GM23338 (cell line): ENCODE measurements around the gene WDR49. TPM values are rescaled to one million over a fixed set of nuclear protein-coding genes. Genes with fewer than 3 reads are reported as not detected.

Experiments
- ATAC-seq: fragments of 200-7000 bp; cut with Tn5 transposase; 3 replicates; pipeline ENCODE4 v1.9.1; 2020
- DNase-seq: peaks from one replicate; pipeline ENCODE4 v3.0.0-alpha.2; 2015; ENCODE audit warnings: low spot score
- H2AFZ ChIP-seq: fragments of 200-600 bp; sonication (generic); 2 replicates; pipeline ENCODE4 v1.8.0; 2016; ENCODE audit warnings: antibody characterized with exemption, mild to moderate bottlenecking, moderate library complexity
- H3F3A ChIP-seq: fragments of 200-600 bp; sonication (generic); replicated peaks from 2 replicates; pipeline ENCODE4 v1.8.0; 2017; ENCODE audit warnings: antibody characterized with exemption, mixed run types, low read depth
- H3K27ac ChIP-seq: fragments of 200-600 bp; sonication (generic); 2 replicates; pipeline ENCODE4 v1.6.1; 2016; ENCODE audit warnings: low read depth
- H3K27me3 ChIP-seq: fragments of 200-600 bp; sonication (generic); 2 replicates; pipeline ENCODE4 v1.8.0; 2016; ENCODE audit warnings: mild to moderate bottlenecking, mixed run types, moderate library complexity; ENCODE audit not compliant: insufficient read depth
- H3K36me3 ChIP-seq: fragments of 200-600 bp; sonication (generic); 2 replicates; pipeline ENCODE4 v1.8.0; 2016; ENCODE audit warnings: mild to moderate bottlenecking; ENCODE audit not compliant: insufficient read depth
- H3K4me1 ChIP-seq: fragments of 200-600 bp; sonication (generic); 2 replicates; pipeline ENCODE4 v1.8.0; 2016; ENCODE audit warnings: mild to moderate bottlenecking, moderate library complexity; ENCODE audit not compliant: insufficient read depth
- H3K4me2 ChIP-seq: fragments of 200-600 bp; sonication (generic); 2 replicates; pipeline ENCODE4 v1.7.1; 2017; ENCODE audit warnings: mixed run types
- H3K4me3 ChIP-seq: fragments of 200-600 bp; sonication (generic); 2 replicates; pipeline ENCODE4 v1.6.1; 2016; ENCODE audit warnings: mixed run types
- H3K79me2 ChIP-seq: fragments of 200-600 bp; sonication (generic); replicated peaks from 2 replicates; pipeline ENCODE4 v1.8.0; 2017; ENCODE audit warnings: mild to moderate bottlenecking; ENCODE audit not compliant: insufficient read depth
- H3K9me2 ChIP-seq: fragments of 200-600 bp; sonication (generic); 2 replicates; pipeline ENCODE4 v1.8.0; 2017; ENCODE audit not compliant: insufficient read depth
- H4K20me1 ChIP-seq: fragments of 200-600 bp; sonication (generic); replicated peaks from 2 replicates; pipeline ENCODE4 v1.8.0; 2017; ENCODE audit warnings: mild to moderate bottlenecking; ENCODE audit not compliant: insufficient read depth
- H3K27ac Mint-ChIP-seq: 2 replicates; pipeline ENCODE4 v1.8.0; 2020; ENCODE audit warnings: inconsistent platforms, mild to moderate bottlenecking, moderate library complexity, mixed read lengths
- H3K27me3 Mint-ChIP-seq: 3 replicates; pipeline ENCODE4 v1.8.0; 2022; ENCODE audit warnings: low read depth, mild to moderate bottlenecking, moderate library complexity, mixed read lengths, inconsistent platforms; ENCODE audit not compliant: insufficient read depth, poor library complexity
- H3K36me3 Mint-ChIP-seq: 3 replicates; pipeline ENCODE4 v1.8.0; 2021; ENCODE audit warnings: low read depth, mild to moderate bottlenecking, inconsistent platforms, moderate library complexity, mixed read lengths
- H3K4me1 Mint-ChIP-seq: 3 replicates; pipeline ENCODE4 v1.8.0; 2020; ENCODE audit warnings: mild to moderate bottlenecking, inconsistent platforms, mixed read lengths
- H3K4me3 Mint-ChIP-seq: 3 replicates; pipeline ENCODE4 v1.8.0; 2021; ENCODE audit warnings: moderate library complexity, mild to moderate bottlenecking, inconsistent platforms, mixed read lengths
- H3K9me3 Mint-ChIP-seq: 3 replicates; pipeline ENCODE4 v1.8.0; 2020; ENCODE audit warnings: moderate library complexity, mild to moderate bottlenecking, inconsistent platforms, mixed read lengths
- CREB1 ChIP-seq: fragments of 250-450 bp; sonication (Bioruptor Pico); IDR thresholded peaks from 2 replicates; pipeline ENCODE4 v1.5.0; 2020; ENCODE audit warnings: low read depth, mild to moderate bottlenecking, moderate library complexity
- CTCF ChIP-seq, 2 experiments: fragments of 200-600 bp in 1 of 2; sonication (generic) in 1 of 2; conservative IDR thresholded peaks; 2 replicates each; pipeline versions ENCODE4 v1.5.1 to v1.6.1; 2016 to 2017; ENCODE audit warnings: antibody characterized with exemption in 2 of 2, low read depth in 2 of 2, mild to moderate bottlenecking in 2 of 2, moderate library complexity in 1 of 2
- EZH2phosphoT487 ChIP-seq: fragments of 200-600 bp; sonication (generic); IDR thresholded peaks from one replicate; pipeline ENCODE4 v1.8.1; 2018; ENCODE audit warnings: antibody characterized with exemption; ENCODE audit not compliant: unreplicated experiment
- JUNB ChIP-seq: IDR thresholded peaks from one replicate; pipeline ENCODE4 v1.6.1; 2016; ENCODE audit warnings: antibody characterized with exemption; ENCODE audit not compliant: unreplicated experiment
- NANOG ChIP-seq: IDR thresholded peaks from 2 replicates; pipeline ENCODE4 v1.6.1; 2016; ENCODE audit warnings: antibody characterized with exemption, borderline replicate concordance
- POLR2AphosphoS5 ChIP-seq: IDR thresholded peaks from 2 replicates; pipeline ENCODE4 v1.6.1; 2016; ENCODE audit warnings: antibody characterized with exemption, low read depth
- STAT1 ChIP-seq: IDR thresholded peaks from one replicate; pipeline ENCODE4 v1.6.1; 2016; ENCODE audit warnings: antibody characterized with exemption; ENCODE audit not compliant: unreplicated experiment
- ZNF331 ChIP-seq: fragments of 250-450 bp; sonication (Bioruptor Pico); IDR thresholded peaks from 2 replicates; pipeline ENCODE4 v1.5.0; 2020; ENCODE audit warnings: low read depth, mild to moderate bottlenecking, moderate library complexity
- polyA plus RNA-seq: library from polyadenylated mRNA; unstranded; fragments of >200 nt; fragmentation: Nextera tagmentation; extraction: Ambion mirVana; gene quantifications from 2 replicates; pipeline ENCODE4 v1.2.1, GENCODE V29; 2016
- total RNA-seq: library from RNA; depleted of rRNA; stranded (reverse); fragments of >200 nt; shearing (Covaris generic); gene quantifications from 2 replicates; pipeline ENCODE4 v1.2.3, GENCODE V29; 2014
- TF ChIP-seq, protein P1 (sequence below): fragments of 250-450 bp; sonication (Bioruptor Pico); IDR thresholded peaks from 2 replicates; pipeline ENCODE4 v1.5.0; 2020; ENCODE audit warnings: mild to moderate bottlenecking, moderate library complexity
- TF ChIP-seq, protein P2 (sequence below): IDR thresholded peaks from 2 replicates; pipeline ENCODE4 v1.6.1; 2016; ENCODE audit warnings: antibody characterized with exemption
- TF ChIP-seq, protein P3 (sequence below): IDR thresholded peaks from one replicate; pipeline ENCODE4 v1.6.1; 2018; ENCODE audit warnings: antibody characterized with exemption; ENCODE audit not compliant: unreplicated experiment

WDR49 gene
- total and polyA plus RNA-seq, 2 experiments from 2014 or later, result 1.4 to 1.9 TPM

DNA sequence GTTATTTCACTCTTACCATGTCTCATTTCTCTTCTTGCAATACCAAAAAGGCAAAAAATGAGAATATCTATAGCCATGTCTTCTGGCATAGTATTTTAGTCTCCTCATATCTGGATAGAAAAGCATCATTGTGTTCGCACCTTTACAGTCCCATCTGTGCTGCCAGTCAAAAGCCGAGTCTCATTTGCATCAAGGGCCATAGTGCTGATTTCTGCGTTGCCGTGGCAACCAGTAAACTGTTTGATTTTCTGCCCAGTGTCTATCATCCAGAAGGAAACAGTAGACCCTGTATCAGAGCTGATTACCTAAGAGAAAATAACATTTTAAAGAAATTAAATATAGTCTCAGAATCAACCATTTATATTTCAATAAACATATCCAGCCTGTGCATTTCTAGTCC, 93.8 kb downstream of the WDR49 start (continued):
- TF ChIP-seq, protein P1, sequence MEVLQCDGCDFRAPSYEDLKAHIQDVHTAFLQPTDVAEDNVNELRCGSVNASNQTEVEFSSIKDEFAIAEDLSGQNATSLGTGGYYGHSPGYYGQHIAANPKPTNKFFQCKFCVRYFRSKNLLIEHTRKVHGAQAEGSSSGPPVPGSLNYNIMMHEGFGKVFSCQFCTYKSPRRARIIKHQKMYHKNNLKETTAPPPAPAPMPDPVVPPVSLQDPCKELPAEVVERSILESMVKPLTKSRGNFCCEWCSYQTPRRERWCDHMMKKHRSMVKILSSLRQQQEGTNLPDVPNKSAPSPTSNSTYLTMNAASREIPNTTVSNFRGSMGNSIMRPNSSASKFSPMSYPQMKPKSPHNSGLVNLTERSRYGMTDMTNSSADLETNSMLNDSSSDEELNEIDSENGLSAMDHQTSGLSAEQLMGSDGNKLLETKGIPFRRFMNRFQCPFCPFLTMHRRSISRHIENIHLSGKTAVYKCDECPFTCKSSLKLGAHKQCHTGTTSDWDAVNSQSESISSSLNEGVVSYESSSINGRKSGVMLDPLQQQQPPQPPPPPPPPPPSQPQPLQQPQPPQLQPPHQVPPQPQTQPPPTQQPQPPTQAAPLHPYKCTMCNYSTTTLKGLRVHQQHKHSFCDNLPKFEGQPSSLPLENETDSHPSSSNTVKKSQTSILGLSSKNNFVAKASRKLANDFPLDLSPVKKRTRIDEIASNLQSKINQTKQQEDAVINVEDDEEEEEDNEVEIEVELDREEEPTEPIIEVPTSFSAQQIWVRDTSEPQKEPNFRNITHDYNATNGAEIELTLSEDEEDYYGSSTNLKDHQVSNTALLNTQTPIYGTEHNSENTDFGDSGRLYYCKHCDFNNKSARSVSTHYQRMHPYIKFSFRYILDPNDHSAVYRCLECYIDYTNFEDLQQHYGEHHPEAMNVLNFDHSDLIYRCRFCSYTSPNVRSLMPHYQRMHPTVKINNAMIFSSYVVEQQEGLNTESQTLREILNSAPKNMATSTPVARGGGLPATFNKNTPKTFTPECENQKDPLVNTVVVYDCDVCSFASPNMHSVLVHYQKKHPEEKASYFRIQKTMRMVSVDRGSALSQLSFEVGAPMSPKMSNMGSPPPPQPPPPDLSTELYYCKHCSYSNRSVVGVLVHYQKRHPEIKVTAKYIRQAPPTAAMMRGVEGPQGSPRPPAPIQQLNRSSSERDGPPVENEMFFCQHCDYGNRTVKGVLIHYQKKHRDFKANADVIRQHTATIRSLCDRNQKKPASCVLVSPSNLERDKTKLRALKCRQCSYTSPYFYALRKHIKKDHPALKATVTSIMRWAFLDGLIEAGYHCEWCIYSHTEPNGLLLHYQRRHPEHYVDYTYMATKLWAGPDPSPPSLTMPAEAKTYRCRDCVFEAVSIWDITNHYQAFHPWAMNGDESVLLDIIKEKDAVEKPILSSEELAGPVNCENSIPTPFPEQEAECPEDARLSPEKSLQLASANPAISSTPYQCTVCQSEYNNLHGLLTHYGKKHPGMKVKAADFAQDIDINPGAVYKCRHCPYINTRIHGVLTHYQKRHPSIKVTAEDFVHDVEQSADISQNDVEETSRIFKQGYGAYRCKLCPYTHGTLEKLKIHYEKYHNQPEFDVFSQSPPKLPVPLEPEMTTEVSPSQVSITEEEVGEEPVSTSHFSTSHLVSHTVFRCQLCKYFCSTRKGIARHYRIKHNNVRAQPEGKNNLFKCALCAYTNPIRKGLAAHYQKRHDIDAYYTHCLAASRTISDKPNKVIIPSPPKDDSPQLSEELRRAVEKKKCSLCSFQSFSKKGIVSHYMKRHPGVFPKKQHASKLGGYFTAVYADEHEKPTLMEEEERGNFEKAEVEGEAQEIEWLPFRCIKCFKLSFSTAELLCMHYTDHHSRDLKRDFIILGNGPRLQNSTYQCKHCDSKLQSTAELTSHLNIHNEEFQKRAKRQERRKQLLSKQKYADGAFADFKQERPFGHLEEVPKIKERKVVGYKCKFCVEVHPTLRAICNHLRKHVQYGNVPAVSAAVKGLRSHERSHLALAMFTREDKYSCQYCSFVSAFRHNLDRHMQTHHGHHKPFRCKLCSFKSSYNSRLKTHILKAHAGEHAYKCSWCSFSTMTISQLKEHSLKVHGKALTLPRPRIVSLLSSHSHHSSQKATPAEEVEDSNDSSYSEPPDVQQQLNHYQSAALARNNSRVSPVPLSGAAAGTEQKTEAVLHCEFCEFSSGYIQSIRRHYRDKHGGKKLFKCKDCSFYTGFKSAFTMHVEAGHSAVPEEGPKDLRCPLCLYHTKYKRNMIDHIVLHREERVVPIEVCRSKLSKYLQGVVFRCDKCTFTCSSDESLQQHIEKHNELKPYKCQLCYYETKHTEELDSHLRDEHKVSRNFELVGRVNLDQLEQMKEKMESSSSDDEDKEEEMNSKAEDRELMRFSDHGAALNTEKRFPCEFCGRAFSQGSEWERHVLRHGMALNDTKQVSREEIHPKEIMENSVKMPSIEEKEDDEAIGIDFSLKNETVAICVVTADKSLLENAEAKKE, result no peak
- TF ChIP-seq EZH2phosphoT487, result no peak
- no peak for TF ChIP-seq NANOG
- no peak for TF ChIP-seq JUNB
- TF ChIP-seq STAT1, result no peak
- TF ChIP-seq, protein P2, sequence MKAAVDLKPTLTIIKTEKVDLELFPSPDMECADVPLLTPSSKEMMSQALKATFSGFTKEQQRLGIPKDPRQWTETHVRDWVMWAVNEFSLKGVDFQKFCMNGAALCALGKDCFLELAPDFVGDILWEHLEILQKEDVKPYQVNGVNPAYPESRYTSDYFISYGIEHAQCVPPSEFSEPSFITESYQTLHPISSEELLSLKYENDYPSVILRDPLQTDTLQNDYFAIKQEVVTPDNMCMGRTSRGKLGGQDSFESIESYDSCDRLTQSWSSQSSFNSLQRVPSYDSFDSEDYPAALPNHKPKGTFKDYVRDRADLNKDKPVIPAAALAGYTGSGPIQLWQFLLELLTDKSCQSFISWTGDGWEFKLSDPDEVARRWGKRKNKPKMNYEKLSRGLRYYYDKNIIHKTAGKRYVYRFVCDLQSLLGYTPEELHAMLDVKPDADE, result no peak
- TF ChIP-seq POLR2AphosphoS5, result no peak
- TF ChIP-seq CREB1 (CRISPR knock-in tag), result no peak
- no peak for TF ChIP-seq ZNF331 (CRISPR knock-in tag)

GRCh38 chr3:167554898-167555297, 98.8 kb downstream of the WDR49 start:
- no peak overlapping the region for H3K4me3 ChIP-seq
- no peaks in the 10 kb centered on the region; the same call in 1 of the 2 replicates for H3K9me2 ChIP-seq
- H3K79me2 ChIP-seq, result no peaks in the 10 kb centered on the region
- no peaks in the 10 kb centered on the region for H3F3A ChIP-seq
- H3K36me3 Mint-ChIP-seq, result no peaks in the 10 kb centered on the region
- no peak for DNase-seq
- H3K4me1 Mint-ChIP-seq, result 0 out of 3 replicates have a peak, but pooled peaks cover 3% of the 10 kb centered on the region
- H3K9me3 Mint-ChIP-seq, result no peaks in the 10 kb centered on the region
- H3K27me3 ChIP-seq, result no peaks in the 10 kb centered on the region
- ATAC-seq, result no peak
- H3K4me3 Mint-ChIP-seq, result no peak overlapping the region
- H3K36me3 ChIP-seq, result no peaks in the 10 kb centered on the region
- no peak overlapping the region for H2AFZ ChIP-seq
- no peak overlapping the region for H3K27ac ChIP-seq
- H3K4me1 ChIP-seq, result no peaks in the 10 kb centered on the region
- H3K4me2 ChIP-seq, result no peak overlapping the region
- H4K20me1 ChIP-seq, result no peaks in the 10 kb centered on the region
- no peak overlapping the region for H3K27ac Mint-ChIP-seq
- H3K27me3 Mint-ChIP-seq, result no peaks in the 10 kb centered on the region
- TF ChIP-seq, protein P3, sequence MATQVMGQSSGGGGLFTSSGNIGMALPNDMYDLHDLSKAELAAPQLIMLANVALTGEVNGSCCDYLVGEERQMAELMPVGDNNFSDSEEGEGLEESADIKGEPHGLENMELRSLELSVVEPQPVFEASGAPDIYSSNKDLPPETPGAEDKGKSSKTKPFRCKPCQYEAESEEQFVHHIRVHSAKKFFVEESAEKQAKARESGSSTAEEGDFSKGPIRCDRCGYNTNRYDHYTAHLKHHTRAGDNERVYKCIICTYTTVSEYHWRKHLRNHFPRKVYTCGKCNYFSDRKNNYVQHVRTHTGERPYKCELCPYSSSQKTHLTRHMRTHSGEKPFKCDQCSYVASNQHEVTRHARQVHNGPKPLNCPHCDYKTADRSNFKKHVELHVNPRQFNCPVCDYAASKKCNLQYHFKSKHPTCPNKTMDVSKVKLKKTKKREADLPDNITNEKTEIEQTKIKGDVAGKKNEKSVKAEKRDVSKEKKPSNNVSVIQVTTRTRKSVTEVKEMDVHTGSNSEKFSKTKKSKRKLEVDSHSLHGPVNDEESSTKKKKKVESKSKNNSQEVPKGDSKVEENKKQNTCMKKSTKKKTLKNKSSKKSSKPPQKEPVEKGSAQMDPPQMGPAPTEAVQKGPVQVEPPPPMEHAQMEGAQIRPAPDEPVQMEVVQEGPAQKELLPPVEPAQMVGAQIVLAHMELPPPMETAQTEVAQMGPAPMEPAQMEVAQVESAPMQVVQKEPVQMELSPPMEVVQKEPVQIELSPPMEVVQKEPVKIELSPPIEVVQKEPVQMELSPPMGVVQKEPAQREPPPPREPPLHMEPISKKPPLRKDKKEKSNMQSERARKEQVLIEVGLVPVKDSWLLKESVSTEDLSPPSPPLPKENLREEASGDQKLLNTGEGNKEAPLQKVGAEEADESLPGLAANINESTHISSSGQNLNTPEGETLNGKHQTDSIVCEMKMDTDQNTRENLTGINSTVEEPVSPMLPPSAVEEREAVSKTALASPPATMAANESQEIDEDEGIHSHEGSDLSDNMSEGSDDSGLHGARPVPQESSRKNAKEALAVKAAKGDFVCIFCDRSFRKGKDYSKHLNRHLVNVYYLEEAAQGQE, result no peak
- TF ChIP-seq CTCF (conservative IDR thresholded peaks at IDR 0.05; ENCODE audit: low read depth in 2 of 2) (no peak), JUNB (no peak)
- TF ChIP-seq, protein P2, result no peak
